PC-9 (cell line): ENCODE measurements around the gene EVPLL. TPM values are rescaled to one million over a fixed set of nuclear protein-coding genes. Genes with fewer than 3 reads are reported as not detected.

Source experiments
- BruUV-seq: library from RNA; stranded (reverse); fragments of 400-500 nt; replicated peaks from 2 replicates; lab custom pipeline; 2021; lab: Mats Ljungman, UMichigan
- CTCF ChIA-PET: fragments of 300-600 bp; sonication (Branson Sonifier 250); formaldehyde crosslinking; loops from one replicate; lab custom pipeline; 2022; ENCODE audit warnings: antibody characterized with exemption; lab: Charles Lee
- POLR2A ChIA-PET: fragments of 300-600 bp; sonication (Branson Sonifier 250); formaldehyde crosslinking; loops from one replicate; lab custom pipeline; 2022; ENCODE audit warnings: antibody characterized with exemption; ENCODE audit not compliant: unreplicated experiment; lab: Charles Lee
- DNase-seq, 2 experiments: peaks; one replicate each; pipeline versions ENCODE4 v3.0.0 to v3.0.0-alpha.2; 2015 to 2022; ENCODE audit warnings: mixed read lengths in 1 of 2
- H2AFZ ChIP-seq: fragments of 200-600 bp; sonication (generic); 2 replicates; pipeline ENCODE4 v1.8.1; 2017; ENCODE audit warnings: antibody characterized with exemption
- H3F3A ChIP-seq: fragments of 200-600 bp; sonication (generic); 2 replicates; pipeline ENCODE4 v1.8.1; 2017; ENCODE audit warnings: antibody characterized with exemption, mild to moderate bottlenecking, low read depth; ENCODE audit not compliant: insufficient read depth
- H3K27ac ChIP-seq: fragments of 200-600 bp; sonication (generic); 2 replicates; pipeline ENCODE4 v1.6.1; 2016; ENCODE audit warnings: mixed run types
- H3K27me3 ChIP-seq: fragments of 200-600 bp; sonication (generic); 2 replicates; pipeline ENCODE4 v1.6.1; 2016; ENCODE audit warnings: low read depth, mixed run types; ENCODE audit not compliant: insufficient read depth
- H3K36me3 ChIP-seq: fragments of 200-600 bp; sonication (generic); 2 replicates; pipeline ENCODE4 v1.6.1; 2016; ENCODE audit warnings: low read depth, mixed run types
- H3K4me1 ChIP-seq: fragments of 200-600 bp; sonication (generic); replicated peaks from 2 replicates; pipeline ENCODE4 v1.6.1; 2016; ENCODE audit warnings: mixed run types; ENCODE audit not compliant: insufficient read depth
- H3K4me2 ChIP-seq: fragments of 200-600 bp; sonication (generic); 2 replicates; pipeline ENCODE4 v1.6.1; 2017; ENCODE audit warnings: mixed run types
- H3K4me3 ChIP-seq: fragments of 200-600 bp; sonication (generic); 2 replicates; pipeline ENCODE4 v1.6.1; 2016; ENCODE audit warnings: mixed run types
- H3K79me2 ChIP-seq: fragments of 200-600 bp; sonication (generic); 2 replicates; pipeline ENCODE4 v1.6.1; 2017; ENCODE audit warnings: low read depth, mixed run types
- H3K9me2 ChIP-seq: fragments of 200-600 bp; sonication (generic); 2 replicates; pipeline ENCODE4 v1.8.1; 2017; ENCODE audit warnings: mild to moderate bottlenecking; ENCODE audit not compliant: insufficient read depth
- H3K9me3 ChIP-seq: fragments of 200-600 bp; sonication (generic); 2 replicates; pipeline ENCODE4 v1.8.1; 2016; ENCODE audit warnings: low read depth; ENCODE audit not compliant: insufficient read depth
- H4K20me1 ChIP-seq: fragments of 200-600 bp; sonication (generic); 2 replicates; pipeline ENCODE4 v1.8.1; 2017; ENCODE audit not compliant: insufficient read depth
- CTCF ChIP-seq: fragments of 200-600 bp; sonication (generic); conservative IDR thresholded peaks from 2 replicates; pipeline ENCODE4 v1.6.1; 2017; ENCODE audit warnings: mixed run types, antibody characterized with exemption, mild to moderate bottlenecking, moderate library complexity
- EZH2 ChIP-seq: fragments of 200-600 bp; sonication (generic); IDR thresholded peaks from 2 replicates; pipeline ENCODE4 v1.8.0; 2017; ENCODE audit warnings: antibody characterized with exemption, low read depth
- intact Hi-C: fragments of 100-400 bp; cut with micrococcal nuclease; formaldehyde crosslinking; loops from one replicate; pipeline ENCODE4 v1.10.0; 2022; ENCODE audit not compliant: unreplicated experiment
- total RNA-seq: library from RNA; stranded (reverse); gene quantifications from 2 replicates; pipeline ENCODE4 v1.2.3, GENCODE V29; 2021

The EVPLL gene
- total RNA-seq, 1 experiment from 2014 or later: 5.7 TPM

GRCh38 chr17:18353541-18353940 lies 24.0 kb upstream of the EVPLL start:
- Histone ChIP-seq H3K27me3 (no peaks in the 10 kb centered on the region), H4K20me1 (no peaks in the 10 kb centered on the region), H3K9me2 (no peaks in the 10 kb centered on the region), H3K27ac (no peak overlapping the region), H3K4me3 (no peak overlapping the region), H3K4me2 (no peak overlapping the region), H3K9me3 (no peaks in the 10 kb centered on the region), H3F3A (peaks cover 11% of the 10 kb centered on the region), H2AFZ (no peak overlapping the region), H3K36me3 (peaks cover 10% of the 10 kb centered on the region), H3K79me2 (no peaks in the 10 kb centered on the region), H3K4me1 (peaks cover 15% of the 10 kb centered on the region)
- intact Hi-C loops: no loop called here
- no peak for TF ChIP-seq EZH2
- no peak for TF ChIP-seq CTCF
- DNase-seq: no peak
- CTCF ChIA-PET: no interaction called here
- no TSS peak for BruUV-seq
- POLR2A ChIA-PET: no interaction called here

GRCh38 chr17:18356624-18357023 lies 21.0 kb upstream of the EVPLL start:
- Histone ChIP-seq H3K27ac (no peak overlapping the region), H3K36me3 (peaks cover 7% of the 10 kb centered on the region), H3K4me3 (no peak overlapping the region), H3K9me3 (no peaks in the 10 kb centered on the region), H3K4me2 (0 out of 2 replicates have a peak overlapping the region, but pooled peaks have one; percentile 5), H4K20me1 (no peaks in the 10 kb centered on the region), H3F3A (peaks cover 11% of the 10 kb centered on the region), H3K79me2 (peaks cover 19% of the 10 kb centered on the region), H3K4me1 (peaks cover 17% of the 10 kb centered on the region), H3K27me3 (no peaks in the 10 kb centered on the region), H3K9me2 (no peaks in the 10 kb centered on the region), H2AFZ (no peak overlapping the region)
- CTCF ChIA-PET: no interaction called here
- TF ChIP-seq EZH2 (no peak), CTCF (no peak)
- no peak for DNase-seq
- POLR2A ChIA-PET: no interaction called here
- intact Hi-C loops: no loop called here
- no TSS peak for BruUV-seq

GRCh38 chr17:18360518-18360917 lies 17.1 kb upstream of the EVPLL start:
- no peak for TF ChIP-seq EZH2
- TF ChIP-seq CTCF: no peak
- Histone ChIP-seq H3K36me3 (no peaks in the 10 kb centered on the region), H3K27ac (no peak overlapping the region), H3K9me3 (no peaks in the 10 kb centered on the region), H3K27me3 (no peaks in the 10 kb centered on the region), H3K4me2 (no peak overlapping the region), H2AFZ (no peak overlapping the region), H3K4me3 (no peak overlapping the region), H3F3A (peaks cover 26% of the 10 kb centered on the region), H3K4me1 (peaks cover 25% of the 10 kb centered on the region), H4K20me1 (no peaks in the 10 kb centered on the region), H3K79me2 (peaks cover 26% of the 10 kb centered on the region), H3K9me2 (no peaks in the 10 kb centered on the region)
- ChIA-PET CTCF (no interaction called here), POLR2A (interaction anchor here (0.6 kb wide), 1 partner anchor 378 kb away, joined by 39 read pairs; no protein-coding TSS in a partner anchor)
- no peak for DNase-seq
- intact Hi-C loops: no loop called here
- no TSS peak for BruUV-seq
